ENCODE measurements around the gene MED1. TPM values are rescaled to one million over a fixed set of nuclear protein-coding genes. Genes with fewer than 3 reads are reported as not detected.

Gene MED1
- polyA plus RNA-seq, 3 donors, result 5.0 to 9.1 (median 7.6) TPM

GRCh38 chr17:39406951-39407350, 44.1 kb downstream of the MED1 start:
- Mint-ChIP-seq H3K36me3 (peaks cover 48 to 66% of the 10 kb centered on the region in 2 donors), H3K27me3 (ENCODE audit: low read depth in 3 of 3) (no peaks in the 10 kb centered on the region), H3K9me3 (no peaks in the 10 kb centered on the region), H3K27ac (no peak overlapping the region), H3K4me3 (no peak overlapping the region), H3K4me1 (peaks cover 15% of the 10 kb centered on the region)
- TF ChIP-seq CTCF (IDR thresholded peaks at IDR 0.05), result no peak
- H3K9ac ChIP-seq (ENCODE audit: insufficient read depth, low read length, poor library complexity, severe bottlenecking), result no peak overlapping the region
- peaks cover 6% of the 10 kb centered on the region for H4K20me1 ChIP-seq (ENCODE audit: insufficient read depth, low read length)
- no peak overlapping the region for H3K4me2 ChIP-seq (replicated peaks; ENCODE audit: extremely low read depth, low read length, poor library complexity, severe bottlenecking)
- H3K4me1 ChIP-seq (ENCODE audit: control insufficient read depth in 1 of 2, insufficient read depth in 2 of 2, low read length in 2 of 2), result peaks cover 5% of the 10 kb centered on the region in 2 donors
- H3K36me3 ChIP-seq (replicated peaks in 1 of 2; ENCODE audit: control insufficient read depth in 1 of 2, insufficient read depth in 2 of 2, low read length in 2 of 2), result peaks cover 53 to 72% of the 10 kb centered on the region in 2 donors
- no peaks in the 10 kb centered on the region for H3K9me3 ChIP-seq (replicated peaks in 1 of 2; ENCODE audit: control insufficient read depth in 1 of 2, insufficient read depth in 1 of 2, low read length in 2 of 2)
- intact Hi-C loops (cut with micrococcal nuclease), result no loop called here
- H3K27ac ChIP-seq (ENCODE audit: low read depth in 1 of 2, low read length in 2 of 2), result no peak overlapping the region
- no peaks in the 10 kb centered on the region for H3K27me3 ChIP-seq (ENCODE audit: control insufficient read depth in 2 of 2, insufficient read depth in 2 of 2, low read length in 2 of 2)
- H3K79me2 ChIP-seq (ENCODE audit: insufficient read depth, low read length), result no peaks in the 10 kb centered on the region
- H2AFZ ChIP-seq (ENCODE audit: insufficient read depth, low read depth, low read length, poor library complexity, severe bottlenecking), result no peak overlapping the region
- whole genome bisulfite sequencing (ENCODE audit: insufficient coverage), result 80% methylated on average over 1 of the region's 1 CpG
- no peak overlapping the region for H3K4me3 ChIP-seq (replicated peaks in 1 of 3; ENCODE audit: low read depth in 2 of 3, low read length in 3 of 3)
- no peak for DNase-seq

GRCh38 chr17:39405436-39405835, 45.6 kb downstream of the MED1 start:
- H3K9ac ChIP-seq (ENCODE audit: insufficient read depth, low read length, poor library complexity, severe bottlenecking), result no peak overlapping the region
- peaks cover 19% of the 10 kb centered on the region for H3K4me1 Mint-ChIP-seq
- 0% methylated on average over 1 of the region's 1 CpG for WGBS (ENCODE audit: insufficient coverage)
- H3K4me3 ChIP-seq (replicated peaks in 1 of 3; ENCODE audit: low read depth in 2 of 3, low read length in 3 of 3), result no peak overlapping the region
- no peak overlapping the region for H3K4me3 Mint-ChIP-seq
- peaks cover 40 to 53% of the 10 kb centered on the region in 2 donors for H3K36me3 Mint-ChIP-seq
- intact Hi-C loops (cut with micrococcal nuclease), result no loop called here
- peaks cover 6% of the 10 kb centered on the region for H4K20me1 ChIP-seq (ENCODE audit: insufficient read depth, low read length)
- peaks cover 43 to 56% of the 10 kb centered on the region in 2 donors for H3K36me3 ChIP-seq (replicated peaks in 1 of 2; ENCODE audit: control insufficient read depth in 1 of 2, insufficient read depth in 2 of 2, low read length in 2 of 2)
- no peak overlapping the region for H2AFZ ChIP-seq (ENCODE audit: insufficient read depth, low read depth, low read length, poor library complexity, severe bottlenecking)
- no peak overlapping the region for H3K4me2 ChIP-seq (replicated peaks; ENCODE audit: extremely low read depth, low read length, poor library complexity, severe bottlenecking)
- no peak for TF ChIP-seq CTCF (IDR thresholded peaks at IDR 0.05)
- H3K27me3 Mint-ChIP-seq (ENCODE audit: low read depth in 3 of 3), result peaks cover 0 to 2% (median 0%) of the 10 kb centered on the region in 3 donors
- peaks cover 7 to 9% of the 10 kb centered on the region in 2 donors for H3K4me1 ChIP-seq (ENCODE audit: control insufficient read depth in 1 of 2, insufficient read depth in 2 of 2, low read length in 2 of 2)
- no peaks in the 10 kb centered on the region for H3K27me3 ChIP-seq (ENCODE audit: control insufficient read depth in 2 of 2, insufficient read depth in 2 of 2, low read length in 2 of 2)
- peak overlapping the region in 1 of 2 donors; percentile 18 for H3K27ac ChIP-seq (ENCODE audit: low read depth in 1 of 2, low read length in 2 of 2)
- peaks cover 12% of the 10 kb centered on the region for H3K79me2 ChIP-seq (ENCODE audit: insufficient read depth, low read length)
- no peaks in the 10 kb centered on the region for H3K9me3 ChIP-seq (replicated peaks in 1 of 2; ENCODE audit: control insufficient read depth in 1 of 2, insufficient read depth in 1 of 2, low read length in 2 of 2)
- H3K27ac Mint-ChIP-seq, result peak overlapping the region in 3 of 7 donors; percentile 50 to 82 (median 63)
- no peak for DNase-seq
- H3K9me3 Mint-ChIP-seq, result no peaks in the 10 kb centered on the region

All from CD14-positive monocyte (primary cell).